ENCODE measurements around the gene ZSWIM5. TPM values are rescaled to one million over a fixed set of nuclear protein-coding genes. Genes with fewer than 3 reads are reported as not detected.

ZSWIM5 gene
- total RNA-seq (2021) (2.2 to 2.6 TPM (median 2.6 TPM) in 3 replicates), Bru-seq, nascent RNA (percentile 44 among the genes with signal in this experiment)
- long read RNA-seq, experiment 1, full-length matches to known transcripts: 3 of 18 reads
- long read RNA-seq, experiment 1, partial matches to known transcripts: 8 of 18 reads
- long read RNA-seq, experiment 1, other reads (novel, unspliced or antisense): 7 of 18 reads
- long read RNA-seq, experiment 2, partial matches to known transcripts: 0 of 5 reads
- long read RNA-seq, experiment 2, other reads (novel, unspliced or antisense): 5 of 5 reads
- long read RNA-seq, experiment 3: 0 reads

- Mint-ChIP-seq H3K27ac (no peak within 1 kb of the TSS), H3K4me3 (peak within 1 kb of the TSS; percentile 87), H3K36me3 (no peaks in the 10 kb centered on the region), H3K27me3 (ENCODE audit: low read depth) (peaks cover 50% of the 10 kb centered on the region), H3K4me1 (peaks cover 31% of the 10 kb centered on the region), H3K9me3 (no peaks in the 10 kb centered on the region)
- ChIA-PET CTCF (interaction anchor here (0.7 to 1.3 kb wide), 3 partner anchors 15 to 296 kb away, joined by 3 to 6 read pairs (median 3); no protein-coding TSS in a partner anchor), POLR2A (interaction anchor here (0.6 to 0.7 kb wide), 2 partner anchors 134 to 219 kb away, joined by 3 to 5 read pairs; partner anchors contain the start of genes EIF2B3, MUTYH and TOE1)
- ATAC-seq: peak; percentile 84
- TF ChIP-seq NFE2L1 (CRISPR knock-in tag; IDR thresholded peaks at IDR 0.05) (no peak), ESRRA (CRISPR knock-in tag; IDR thresholded peaks at IDR 0.05; ENCODE audit: borderline replicate concordance) (peak; percentile 47), ETV6 (CRISPR knock-in tag; IDR thresholded peaks at IDR 0.05) (0 out of 2 replicates have a peak, but pooled peaks have one; percentile 19), E2F5 (CRISPR knock-in tag; IDR thresholded peaks at IDR 0.05) (0 out of 2 replicates have a peak, but pooled peaks have one; percentile 40), ATF1 (CRISPR knock-in tag; IDR thresholded peaks at IDR 0.05) (no peak), SP1 (CRISPR knock-in tag; conservative IDR thresholded peaks at IDR 0.05) (peak; percentile 23; the same call in 1 of the 2 replicates), ARID4B (CRISPR knock-in tag; IDR thresholded peaks at IDR 0.05; ENCODE audit: borderline replicate concordance) (peak; percentile 66; the same call in 1 of the 2 replicates), NR1H2 (CRISPR knock-in tag; IDR thresholded peaks at IDR 0.05) (no peak), HMGXB4 (CRISPR knock-in tag; IDR thresholded peaks at IDR 0.05) (peak; percentile 93), MAX (CRISPR knock-in tag; IDR thresholded peaks at IDR 0.05) (0 out of 2 replicates have a peak, but pooled peaks have one; percentile 1), FOXP1 (CRISPR knock-in tag; IDR thresholded peaks at IDR 0.05; ENCODE audit: borderline replicate concordance) (peak; percentile 71; the same call in 1 of the 2 replicates), KAT7 (CRISPR knock-in tag; IDR thresholded peaks at IDR 0.05; ENCODE audit: borderline replicate concordance) (peak; percentile 68; the same call in 1 of the 2 replicates), CREB1 (CRISPR knock-in tag; IDR thresholded peaks at IDR 0.05) (no peak), FOXP4 (CRISPR knock-in tag; IDR thresholded peaks at IDR 0.05) (no peak), MYBL2 (CRISPR knock-in tag; IDR thresholded peaks at IDR 0.05) (0 out of 2 replicates have a peak, but pooled peaks have one; percentile 58)
- DNase-seq (ENCODE audit: low spot score): peak; percentile 67
These were observed at the start of gene ZSWIM5 for GRCh38 chr1:45205910-45206721. TSS of gene ZSWIM5 (minus strand) at chr1:45206605. CDS start at chr1:45206350, 255 bp downstream.

Data from WTC11 (cell line).